Small intestine (tissue), 16 donors: ENCODE results near the gene C18orf32. TPM values are rescaled to one million over a fixed set of nuclear protein-coding genes. Genes with fewer than 3 reads are reported as not detected.

ENCODE experiments used
- DNase-seq, 2 donors: peaks; one replicate each; pipeline versions ENCODE4 v3.0.0 to v3.0.0-alpha.2; 2013
- FAIRE-seq: peaks from 2 replicates; lab custom pipeline; 2012; peaks lifted over from hg19 to GRCh38; lab: Jason Lieb, UNC
- H3K27ac ChIP-seq, 3 donors: one replicate each; pipeline ENCODE4 v1.5.1; 2013; ENCODE audit warnings: low read length in 2 of 3, mild to moderate bottlenecking in 2 of 3, control low read depth in 1 of 3, inconsistent platforms in 1 of 3, low read depth in 1 of 3, moderate library complexity in 1 of 3
- H3K27me3 ChIP-seq, 3 donors: one replicate each; pipeline ENCODE4 v1.6.1; 2013; ENCODE audit warnings: low read length in 3 of 3, inconsistent platforms in 1 of 3; ENCODE audit not compliant: control insufficient read depth in 3 of 3, insufficient read depth in 3 of 3
- H3K36me3 ChIP-seq, 3 donors: one replicate each; pipeline ENCODE4 v1.6.1; 2013; ENCODE audit warnings: low read length in 3 of 3, inconsistent platforms in 1 of 3, low read depth in 1 of 3, mild to moderate bottlenecking in 1 of 3, moderate library complexity in 1 of 3; ENCODE audit not compliant: control insufficient read depth in 3 of 3, insufficient read depth in 2 of 3
- H3K4me1 ChIP-seq, 3 donors: one replicate each; pipeline ENCODE4 v1.6.1; 2013; ENCODE audit warnings: low read length in 2 of 3, inconsistent platforms in 1 of 3, low read depth in 1 of 3, mild to moderate bottlenecking in 1 of 3, moderate library complexity in 1 of 3; ENCODE audit not compliant: control insufficient read depth in 3 of 3, insufficient read depth in 2 of 3
- H3K4me3 ChIP-seq, 3 donors: one replicate each; pipeline ENCODE4 v1.5.1; 2013; ENCODE audit warnings: low read length in 3 of 3, control low read depth in 1 of 3, inconsistent platforms in 1 of 3, low read depth in 1 of 3, mild to moderate bottlenecking in 1 of 3, moderate library complexity in 1 of 3
- H3K9me3 ChIP-seq, 2 donors: one replicate each; pipeline ENCODE4 v1.6.1; 2013; ENCODE audit warnings: low read depth in 1 of 2, low read length in 1 of 2; ENCODE audit not compliant: control insufficient read depth in 2 of 2, insufficient read depth in 1 of 2
- WGBS, 3 donors: extraction: QIAGEN DNeasy Blood & Tissue Kit; methylation state at CpG; one replicate each; pipeline ENCODE4 v1.1.7; 2013; 5-methylcytosine and 5-hydroxymethylcytosine counted together
- long read RNA-seq, 10 donors: transcript quantifications; one replicate each; lab custom pipeline, GENCODE V29; 2026
- polyA plus RNA-seq, 4 donors: library from polyadenylated mRNA; stranded (reverse) in 3 of 4; unstranded in 1 of 4; fragments of 200-250 nt in 3 of 4; fragments of 120-200 nt in 1 of 4; gene quantifications; one replicate each; pipeline versions ENCODE4 v1.2.1 to v1.2.3, GENCODE V29; 2013
- donor health status: healthy with polysubstance abuse.
- donor health status: control.
- donor health status: control.
- donor health status: Bipolar disorder and iron deficiency.
- donor health status: healthy.

The C18orf32 gene
- polyA plus RNA-seq, result 10 to 100 TPM; 51.8 to 81.0 (median 60.8) TPM
- long read RNA-seq, donor 1, result 0 reads
- long read RNA-seq, donor 2, full-length matches to known transcripts, result 16 of 16 reads
- long read RNA-seq, donor 2, partial matches to known transcripts, result 0 of 16 reads
- long read RNA-seq, donor 2, other reads (novel, unspliced or antisense), result 0 of 16 reads
- long read RNA-seq, donor 3, full-length matches to known transcripts, result 22 of 28 reads
- long read RNA-seq, donor 3, partial matches to known transcripts, result 6 of 28 reads
- long read RNA-seq, donor 3, other reads (novel, unspliced or antisense), result 0 of 28 reads
- long read RNA-seq, donor 4, full-length matches to known transcripts, result 2 of 2 reads
- long read RNA-seq, donor 4, partial matches to known transcripts, result 0 of 2 reads
- long read RNA-seq, donor 4, other reads (novel, unspliced or antisense), result 0 of 2 reads
- long read RNA-seq, donor 5, full-length matches to known transcripts, result 5 of 5 reads
- long read RNA-seq, donor 5, partial matches to known transcripts, result 0 of 5 reads
- long read RNA-seq, donor 5, other reads (novel, unspliced or antisense), result 0 of 5 reads
- long read RNA-seq, donor 6, full-length matches to known transcripts, result 27 of 27 reads
- long read RNA-seq, donor 6, partial matches to known transcripts, result 0 of 27 reads
- long read RNA-seq, donor 6, other reads (novel, unspliced or antisense), result 0 of 27 reads
- long read RNA-seq, donor 7, full-length matches to known transcripts, result 71 of 71 reads
- long read RNA-seq, donor 7, partial matches to known transcripts, result 0 of 71 reads
- long read RNA-seq, donor 7, other reads (novel, unspliced or antisense), result 0 of 71 reads
- long read RNA-seq, donor 8, full-length matches to known transcripts, result 4 of 4 reads
- long read RNA-seq, donor 8, partial matches to known transcripts, result 0 of 4 reads
- long read RNA-seq, donor 8, other reads (novel, unspliced or antisense), result 0 of 4 reads
- long read RNA-seq, donor 9, full-length matches to known transcripts, result 11 of 11 reads
- long read RNA-seq, donor 9, partial matches to known transcripts, result 0 of 11 reads
- long read RNA-seq, donor 9, other reads (novel, unspliced or antisense), result 0 of 11 reads
- long read RNA-seq, donor 10, full-length matches to known transcripts, result 48 of 48 reads
- long read RNA-seq, donor 10, partial matches to known transcripts, result 0 of 48 reads
- long read RNA-seq, donor 10, other reads (novel, unspliced or antisense), result 0 of 48 reads

- DNase-seq (peak; percentile 95 to 97), FAIRE-seq (no peak)
- 3 to 4% (median 3%) methylated on average over 53 to 69 of the region's 69 CpGs for WGBS, 3 donors
- H3K9me3 ChIP-seq, result no peaks in the 10 kb centered on the region
- H3K27ac ChIP-seq, result peak within 1 kb of the TSS; percentile 73 to 98 (median 98)
- H3K27me3 ChIP-seq, result no peaks in the 10 kb centered on the region
- peaks cover 0 to 21% (median 12%) of the 10 kb centered on the region in 3 donors for H3K4me1 ChIP-seq
- H3K4me3 ChIP-seq, result peak within 1 kb of the TSS; percentile 75 to 90 (median 88)
- H3K36me3 ChIP-seq, result peaks cover 4 to 28% (median 12%) of the 10 kb centered on the region in 3 donors
Observed at GRCh38 chr18:49486953-49487710, at the start of gene C18orf32. Gene C18orf32, minus strand, starts transcription at chr18:49487234. Its CDS starts 3,486 bp downstream, at chr18:49483748.

- Histone ChIP-seq H3K4me1 (peaks cover 0 to 3% (median 0%) of the 10 kb centered on the region in 3 donors), H3K9me3 (no peaks in the 10 kb centered on the region), H3K36me3 (no peaks in the 10 kb centered on the region), H3K27me3 (no peaks in the 10 kb centered on the region), H3K4me3 (no peak overlapping the region), H3K27ac (no peak overlapping the region)
- WGBS, 3 donors, result 84 to 90% (median 86%) methylated on average over 1 of the region's 1 CpG
- DNase-seq, result no peak
- FAIRE-seq, result no peak
Observed at GRCh38 chr18:49534846-49535601, 48.0 kb upstream of the C18orf32 start.

GRCh38 chr18:49531678-49532153, 44.7 kb upstream of the C18orf32 start:
- peak overlapping the region in 1 of 3 donors; percentile 16 for H3K27ac ChIP-seq
- 17 to 53% (median 36%) methylated on average over 10 of the region's 10 CpGs for WGBS, 3 donors
- DNase-seq (peak in 1 of 2 donors; percentile 21), FAIRE-seq (no peak)
- H3K27me3 ChIP-seq, result no peaks in the 10 kb centered on the region
- H3K9me3 ChIP-seq, result no peaks in the 10 kb centered on the region
- H3K36me3 ChIP-seq, result no peaks in the 10 kb centered on the region
- H3K4me3 ChIP-seq, result no peak overlapping the region
- peaks cover 0 to 10% (median 0%) of the 10 kb centered on the region in 3 donors for H3K4me1 ChIP-seq

GRCh38 chr18:49529596-49529995, 42.6 kb upstream of the C18orf32 start:
- H3K27me3 ChIP-seq, result no peaks in the 10 kb centered on the region
- peaks cover 0 to 10% (median 0%) of the 10 kb centered on the region in 3 donors for H3K4me1 ChIP-seq
- H3K27ac ChIP-seq, result peak overlapping the region in 1 of 3 donors; percentile 49
- H3K36me3 ChIP-seq, result no peaks in the 10 kb centered on the region
- no peak overlapping the region for H3K4me3 ChIP-seq
- WGBS, 3 donors, result 16 to 50% (median 31%) methylated on average over 3 of the region's 3 CpGs
- no peaks in the 10 kb centered on the region for H3K9me3 ChIP-seq
- no peak for FAIRE-seq
- DNase-seq, result peak; percentile 34 to 40

GRCh38 chr18:49527631-49528327, 40.7 kb upstream of the C18orf32 start:
- Histone ChIP-seq H3K9me3 (no peaks in the 10 kb centered on the region), H3K4me3 (no peak overlapping the region), H3K27me3 (no peaks in the 10 kb centered on the region), H3K27ac (no peak overlapping the region), H3K36me3 (no peaks in the 10 kb centered on the region), H3K4me1 (peaks cover 0 to 10% (median 0%) of the 10 kb centered on the region in 3 donors)
- DNase-seq, result no peak
- WGBS, 3 donors, result 37 to 57% (median 45%) methylated on average over 8 of the region's 8 CpGs
- FAIRE-seq, result no peak

GRCh38 chr18:49525981-49526380, 38.9 kb upstream of the C18orf32 start:
- Histone ChIP-seq H3K27ac (no peak overlapping the region), H3K9me3 (no peaks in the 10 kb centered on the region), H3K36me3 (no peaks in the 10 kb centered on the region), H3K27me3 (no peaks in the 10 kb centered on the region), H3K4me1 (peaks cover 0 to 10% (median 0%) of the 10 kb centered on the region in 3 donors), H3K4me3 (no peak overlapping the region)
- FAIRE-seq (no peak), DNase-seq (no peak)
- WGBS, 3 donors, result 92 to 100% (median 95%) methylated on average over 2 of the region's 2 CpGs
